Pancreas (tissue), 10 donors: ENCODE results near the gene MIB1. TPM values are rescaled to one million over a fixed set of nuclear protein-coding genes. Genes with fewer than 3 reads are reported as not detected.

Experiments
- ATAC-seq, 4 donors: fragments of 200-7000 bp; cut with Tn5 transposase; one replicate each; pipeline versions ENCODE4 v1.8.0 to v1.9.1; 2020; ENCODE audit warnings: mild to moderate bottlenecking in 4 of 4, moderate library complexity in 4 of 4
- DNase-seq, 6 donors: peaks; one replicate each; pipeline ENCODE4 v3.0.0-alpha.2; 2020
- FAIRE-seq: peaks from 2 replicates; lab custom pipeline; 2012; peaks lifted over from hg19 to GRCh38; lab: Jason Lieb, UNC
- H3K27ac ChIP-seq, 4 donors: fragments of 200-600 bp; sonication (generic); 1 replicate in 3 of 4; 2 replicates in 1 of 4; pipeline versions ENCODE4 v1.5.0 to v1.8.0; 2020
- H3K27me3 ChIP-seq, 4 donors: fragments of 200-600 bp; one replicate each; pipeline ENCODE4 v1.8.0; 2021
- H3K36me3 ChIP-seq, 3 donors: fragments of 200-600 bp; sonication (generic) in 1 of 3; one replicate each; pipeline versions ENCODE4 v1.5.0 to v1.8.0; 2020 to 2021
- H3K4me1 ChIP-seq, 3 donors: fragments of 200-600 bp; one replicate each; pipeline ENCODE4 v1.8.0; 2021
- H3K4me3 ChIP-seq, 4 donors: fragments of 200-600 bp; sonication (generic) in 2 of 4; one replicate each; pipeline versions ENCODE4 v1.5.0 to v1.8.0; 2020 to 2021
- H3K9me3 ChIP-seq, 4 donors: fragments of 200-600 bp; one replicate each; pipeline ENCODE4 v1.8.0; 2021
- WGBS, 2 donors: extraction: QIAGEN DNeasy Blood & Tissue Kit; methylation state at CpG; one replicate each; pipeline ENCODE4 v1.1.7; 2013; 5-methylcytosine and 5-hydroxymethylcytosine counted together
- intact Hi-C, 3 donors: fragments of 100-400 bp; cut with DNase I; formaldehyde crosslinking; loops; one replicate each; pipeline versions ENCODE4 v1.11.1 to v1.14.2; 2022
- polyA plus RNA-seq, 2 donors: library from polyadenylated mRNA; stranded (reverse); fragments of 200-250 nt; gene quantifications; one replicate each; pipeline ENCODE4 v1.2.3, GENCODE V29; 2013
- total RNA-seq, 6 donors: library from RNA; stranded (reverse); fragmentation: NEBNext Ultra II Directional in 4 of 6; extraction: Animal tissue kit (Norgen Biotek cat#: 25700) in 4 of 6; gene quantifications; one replicate each; pipeline versions ENCODE4 v1.2.1 to v1.2.4, GENCODE V29; 2021 to 2023
- TF ChIP-seq, protein P1 (sequence below), 4 donors: fragments of 200-600 bp; sonication (generic) in 3 of 4; IDR thresholded peaks; one replicate each; pipeline versions ENCODE4 v1.5.0 to v1.8.0; 2021; ENCODE audit warnings: antibody characterized with exemption in 4 of 4
- donor health status: healthy with polysubstance abuse.
- donor health status: DM: no; HTN: no; CAD: no; lungs with moderate emphysema.
- donor health status: DM: no; HTN: no; CAD: no.
- donor health status: control.
- donor health status: control.
- donor health status: Bipolar disorder and iron deficiency.
- donor health status: DM: yes; HTN: yes; CAD: no.
- donor health status: DM: no; HTN: no; CAD: no.
- donor health status: DM: no; HTN: no; CAD: no.
- donor health status: DM: yes; HTN: yes; CAD: no.

Gene MIB1
- total and polyA plus RNA-seq, 8 donors: 2.9 to 23.9 (median 17.9) TPM

DNA sequence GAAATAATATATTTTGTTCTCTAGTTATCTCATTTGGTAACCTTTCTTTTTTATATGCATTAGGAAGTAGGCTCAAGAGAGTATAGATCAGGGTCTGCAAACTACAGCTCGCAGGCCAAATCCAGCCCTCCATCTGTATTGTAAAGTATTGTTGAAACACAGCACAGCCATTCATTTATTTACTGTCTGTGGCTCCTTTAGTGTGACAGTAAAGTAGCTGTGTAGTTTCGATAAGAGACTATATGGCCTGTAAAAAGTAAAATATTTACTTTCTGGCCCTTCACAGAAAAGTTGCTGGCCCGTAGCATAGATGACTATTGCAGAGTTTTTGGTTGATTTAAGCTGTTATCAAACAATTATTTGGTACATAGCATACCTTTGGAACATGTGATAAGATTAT, 67.6 kb downstream of the MIB1 start:
- Histone ChIP-seq H3K9me3 (no peaks in the 10 kb centered on the region), H3K4me3 (no peak overlapping the region), H3K4me1 (no peaks in the 10 kb centered on the region), H3K27ac (no peak overlapping the region), H3K36me3 (peaks cover 0 to 13% (median 0%) of the 10 kb centered on the region in 3 donors), H3K27me3 (no peaks in the 10 kb centered on the region)
- TF ChIP-seq, protein P1, sequence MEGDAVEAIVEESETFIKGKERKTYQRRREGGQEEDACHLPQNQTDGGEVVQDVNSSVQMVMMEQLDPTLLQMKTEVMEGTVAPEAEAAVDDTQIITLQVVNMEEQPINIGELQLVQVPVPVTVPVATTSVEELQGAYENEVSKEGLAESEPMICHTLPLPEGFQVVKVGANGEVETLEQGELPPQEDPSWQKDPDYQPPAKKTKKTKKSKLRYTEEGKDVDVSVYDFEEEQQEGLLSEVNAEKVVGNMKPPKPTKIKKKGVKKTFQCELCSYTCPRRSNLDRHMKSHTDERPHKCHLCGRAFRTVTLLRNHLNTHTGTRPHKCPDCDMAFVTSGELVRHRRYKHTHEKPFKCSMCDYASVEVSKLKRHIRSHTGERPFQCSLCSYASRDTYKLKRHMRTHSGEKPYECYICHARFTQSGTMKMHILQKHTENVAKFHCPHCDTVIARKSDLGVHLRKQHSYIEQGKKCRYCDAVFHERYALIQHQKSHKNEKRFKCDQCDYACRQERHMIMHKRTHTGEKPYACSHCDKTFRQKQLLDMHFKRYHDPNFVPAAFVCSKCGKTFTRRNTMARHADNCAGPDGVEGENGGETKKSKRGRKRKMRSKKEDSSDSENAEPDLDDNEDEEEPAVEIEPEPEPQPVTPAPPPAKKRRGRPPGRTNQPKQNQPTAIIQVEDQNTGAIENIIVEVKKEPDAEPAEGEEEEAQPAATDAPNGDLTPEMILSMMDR (IDR thresholded peaks at IDR 0.05): no peak
- FAIRE-seq (no peak), ATAC-seq (no peak), DNase-seq (no peak)
- intact Hi-C loops: no loop called here
- 92 to 94% methylated on average over 3 of the region's 3 CpGs for WGBS, 2 donors

DNA sequence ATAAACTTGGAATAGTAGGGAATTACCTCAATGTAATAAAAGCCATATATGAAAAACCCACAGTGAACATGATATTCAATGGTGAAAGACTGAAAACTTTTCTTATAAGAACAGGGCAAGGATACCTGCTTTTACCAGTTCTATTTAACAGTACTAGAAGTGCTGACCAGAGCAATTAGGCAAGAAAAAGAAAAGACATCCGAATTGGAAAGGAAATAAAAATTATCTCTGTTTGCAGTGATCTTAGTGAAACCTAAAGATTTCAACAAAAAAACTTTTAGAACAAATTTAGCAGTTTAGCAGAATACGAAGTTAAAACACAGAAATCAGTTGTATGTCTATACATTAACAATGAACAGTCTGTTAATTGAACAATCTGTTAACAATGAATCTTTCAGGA, 69.1 kb downstream of the MIB1 start:
- peaks cover 0 to 13% (median 0%) of the 10 kb centered on the region in 3 donors for H3K36me3 ChIP-seq
- H3K27me3 ChIP-seq: no peaks in the 10 kb centered on the region
- DNase-seq: no peak
- H3K4me3 ChIP-seq: no peak overlapping the region
- no peak for ATAC-seq
- no peaks in the 10 kb centered on the region for H3K4me1 ChIP-seq
- no peak overlapping the region for H3K27ac ChIP-seq
- FAIRE-seq: no peak
- TF ChIP-seq, protein P1 (IDR thresholded peaks at IDR 0.05): no peak
- WGBS, 2 donors: 96 to 99% methylated on average over 2 of the region's 2 CpGs
- intact Hi-C loops: no loop called here
- no peaks in the 10 kb centered on the region for H3K9me3 ChIP-seq

DNA sequence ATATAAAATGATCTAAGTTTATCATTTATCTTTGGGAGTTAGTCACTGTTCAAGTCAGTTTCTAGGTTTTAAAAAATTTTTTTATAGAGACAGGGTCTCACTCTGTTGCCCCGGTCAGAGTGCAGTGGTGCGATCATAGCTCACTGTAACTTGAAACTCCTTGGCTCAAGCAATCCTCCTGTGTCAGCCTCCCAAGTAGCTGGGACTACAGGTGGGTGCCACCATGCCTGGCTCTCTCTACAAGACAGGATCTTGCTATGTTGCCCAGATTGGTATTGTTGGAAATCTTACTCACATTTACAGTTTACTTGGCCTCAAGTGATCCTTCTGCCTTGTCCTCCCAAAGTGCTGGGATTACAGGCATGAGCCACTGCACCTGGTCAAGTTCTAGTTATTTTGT, 74.5 kb downstream of the MIB1 start:
- intact Hi-C loops: no loop called here
- Histone ChIP-seq H3K36me3 (peaks cover 0 to 13% (median 0%) of the 10 kb centered on the region in 3 donors), H3K27me3 (no peaks in the 10 kb centered on the region), H3K27ac (no peak overlapping the region), H3K4me1 (no peaks in the 10 kb centered on the region), H3K4me3 (no peak overlapping the region), H3K9me3 (no peaks in the 10 kb centered on the region)
- TF ChIP-seq, protein P1 (IDR thresholded peaks at IDR 0.05): no peak
- FAIRE-seq: no peak
- whole genome bisulfite sequencing, 2 donors: 97 to 98% methylated on average over 2 of the region's 2 CpGs
- ATAC-seq: no peak
- no peak for DNase-seq

DNA sequence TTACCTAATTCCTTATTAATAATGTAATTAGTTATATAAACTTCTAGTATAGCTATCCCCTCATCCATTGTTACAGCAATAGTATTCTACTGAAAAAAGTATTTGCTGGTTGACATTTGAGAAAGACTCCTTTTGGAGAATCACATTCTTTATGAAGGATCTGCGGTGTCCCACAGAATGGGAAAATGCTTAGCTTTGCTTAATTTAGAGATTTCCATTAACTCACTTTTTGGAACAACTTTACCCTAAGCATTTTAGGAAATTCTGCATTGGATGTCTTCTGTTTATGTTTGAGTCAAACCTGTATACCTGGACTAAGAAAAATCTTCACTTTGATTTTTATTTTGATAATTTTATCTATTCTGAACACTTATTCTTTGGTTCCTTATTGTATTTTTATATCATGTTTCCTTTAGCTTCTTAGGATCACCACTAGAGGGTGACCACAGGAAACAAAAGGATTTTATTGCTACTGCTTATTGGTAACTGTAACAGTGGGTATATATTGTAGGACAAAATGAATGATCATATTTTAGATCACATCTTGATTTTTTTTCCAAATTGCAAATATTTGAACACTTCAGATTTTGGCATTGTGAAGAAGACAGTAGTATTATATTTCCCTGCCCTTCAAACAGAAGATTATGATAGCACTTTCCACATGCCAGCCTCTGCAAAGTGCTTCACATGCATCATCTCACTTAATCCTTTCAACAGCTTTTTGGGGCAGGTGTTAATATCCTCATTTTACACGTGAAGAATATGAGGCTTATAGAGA, 79.6 kb downstream of the MIB1 start:
- TF ChIP-seq, protein P1 (IDR thresholded peaks at IDR 0.05): peak in 3 of 4 donors; percentile 14 to 41 (median 40)
- no peaks in the 10 kb centered on the region for H3K27me3 ChIP-seq
- ATAC-seq (peak in 1 of 4 donors; percentile 56), FAIRE-seq (peak; percentile 92), DNase-seq (no peak)
- no peak overlapping the region for H3K27ac ChIP-seq
- H3K36me3 ChIP-seq: peaks cover 0 to 13% (median 0%) of the 10 kb centered on the region in 3 donors
- intact Hi-C loops: no loop called here
- H3K4me1 ChIP-seq: no peaks in the 10 kb centered on the region
- no peak overlapping the region for H3K4me3 ChIP-seq
- no peaks in the 10 kb centered on the region for H3K9me3 ChIP-seq
- 62 to 67% methylated on average over 2 of the region's 2 CpGs for WGBS, 2 donors

DNA sequence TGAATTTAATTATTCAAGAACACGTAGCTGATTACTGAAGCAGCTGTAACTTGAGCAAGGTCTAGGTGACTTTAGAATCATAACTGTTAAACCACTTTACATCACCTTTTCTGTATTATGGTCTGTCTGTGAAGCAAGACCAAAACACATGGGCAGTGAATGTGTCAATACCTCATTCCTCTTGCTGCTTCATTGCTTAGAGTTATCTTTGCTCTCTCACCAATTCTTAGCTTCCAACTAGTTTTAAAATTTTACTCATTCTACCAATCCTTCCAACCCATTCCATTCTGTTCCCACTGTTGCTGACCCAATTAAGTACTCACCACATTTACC, 80.2 kb downstream of the MIB1 start:
- H3K27me3 ChIP-seq: no peaks in the 10 kb centered on the region
- TF ChIP-seq, protein P1 (IDR thresholded peaks at IDR 0.05): no peak
- H3K36me3 ChIP-seq: peaks cover 0 to 13% (median 0%) of the 10 kb centered on the region in 3 donors
- no peak for FAIRE-seq
- WGBS, 2 donors: 81 to 94% methylated on average over 1 of the region's 1 CpG
- no peak for ATAC-seq
- intact Hi-C loops: no loop called here
- no peak for DNase-seq
- H3K27ac ChIP-seq: no peak overlapping the region
- H3K4me1 ChIP-seq: peaks cover 0 to 3% (median 0%) of the 10 kb centered on the region in 3 donors
- H3K9me3 ChIP-seq: no peaks in the 10 kb centered on the region
- no peak overlapping the region for H3K4me3 ChIP-seq
